Activated naive CD8-positive, alpha-beta T cell treated with anti-CD3 and anti-CD28 coated beads, Interleukin-2, amount 50 U/mL, for 16 hours (primary cell): ENCODE results near the gene RTF2.
"Not testable (repeated sequence)": the region's sequence is repeated elsewhere in the genome, so short reads cannot be mapped to it uniquely, and the experiment has no call there.

Source experiments
- DNase-seq: peaks from one replicate; pipeline ENCODE4 v3.0.0-alpha.2; 2020; ENCODE audit warnings: low read depth, low spot score

Gene RTF2

DNA sequence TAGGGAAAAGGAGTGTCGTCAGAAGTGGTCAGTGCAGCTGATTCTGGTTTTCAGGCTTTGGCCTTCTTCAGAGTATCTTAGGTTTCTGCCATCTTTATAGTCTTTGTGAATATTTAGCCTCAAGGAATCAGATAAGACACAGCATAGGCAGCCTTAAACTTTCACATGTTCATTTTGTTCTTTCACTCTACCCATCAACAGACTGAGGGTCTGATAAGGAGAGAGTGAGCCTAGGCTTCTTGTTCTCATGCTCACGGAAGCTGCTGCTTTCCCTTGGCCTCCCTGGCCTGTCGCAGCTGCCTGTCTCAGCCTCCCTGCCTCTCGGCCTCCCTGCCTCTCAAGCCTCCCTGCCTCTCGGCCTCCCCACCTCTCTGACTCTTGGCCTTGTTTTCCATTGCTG, 20.1 kb downstream of the RTF2 start:
- DNase-seq, result no peak

DNA sequence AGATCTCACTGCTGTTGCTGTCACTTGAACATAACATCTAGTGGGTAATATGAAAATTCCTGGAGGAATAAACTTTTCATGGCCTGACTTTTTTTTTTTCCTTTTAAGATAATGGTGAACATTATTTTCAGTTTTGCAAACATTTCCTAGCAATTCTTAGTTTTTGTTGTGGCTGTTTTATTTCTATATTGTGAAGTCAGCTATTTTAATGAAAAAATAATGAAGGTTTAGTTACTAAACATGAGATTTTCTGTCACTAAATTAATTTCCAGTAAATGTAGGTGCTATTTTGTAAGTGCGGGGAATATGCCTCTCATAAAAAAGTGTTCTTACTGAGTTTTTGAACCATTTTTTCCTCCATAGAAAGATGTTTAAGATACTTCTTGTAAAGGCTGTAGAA, 32.7 kb downstream of the RTF2 start:
- no peak for DNase-seq

- DNase-seq, result no peak
These were observed 35.5 kb downstream of the RTF2 start for GRCh38 chr20:56503916-56504315.

DNA sequence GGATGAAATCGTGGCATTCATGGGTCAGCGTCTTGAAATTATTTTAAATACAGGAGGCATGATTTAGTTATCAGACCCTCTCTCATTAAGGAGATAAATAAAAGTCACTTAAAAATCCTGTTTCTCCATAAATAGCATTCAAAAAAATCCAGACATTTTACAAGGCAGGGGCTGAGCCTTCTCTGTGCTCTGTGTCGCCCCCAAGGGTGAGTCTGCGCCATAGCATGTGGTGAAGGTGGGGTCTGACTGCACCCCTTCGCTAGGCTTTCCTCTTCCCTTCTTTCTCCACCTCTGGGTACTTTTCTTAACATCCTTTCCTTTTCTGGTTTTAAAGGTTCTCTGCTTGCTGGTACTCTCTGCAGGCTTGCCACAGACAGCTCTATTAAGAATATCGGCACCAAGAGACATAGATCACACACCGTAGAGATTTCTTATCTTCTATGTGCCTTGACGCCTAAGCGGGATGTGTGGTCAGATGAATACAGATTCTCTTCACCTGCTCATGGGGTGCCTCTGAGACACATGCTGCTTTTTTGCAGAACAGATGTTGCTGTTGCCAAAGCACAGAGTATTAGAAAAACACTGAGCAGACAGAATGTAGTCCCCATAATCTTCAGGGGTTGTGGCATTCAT, 36.1 kb downstream of the RTF2 start:
- no peak for DNase-seq

DNA sequence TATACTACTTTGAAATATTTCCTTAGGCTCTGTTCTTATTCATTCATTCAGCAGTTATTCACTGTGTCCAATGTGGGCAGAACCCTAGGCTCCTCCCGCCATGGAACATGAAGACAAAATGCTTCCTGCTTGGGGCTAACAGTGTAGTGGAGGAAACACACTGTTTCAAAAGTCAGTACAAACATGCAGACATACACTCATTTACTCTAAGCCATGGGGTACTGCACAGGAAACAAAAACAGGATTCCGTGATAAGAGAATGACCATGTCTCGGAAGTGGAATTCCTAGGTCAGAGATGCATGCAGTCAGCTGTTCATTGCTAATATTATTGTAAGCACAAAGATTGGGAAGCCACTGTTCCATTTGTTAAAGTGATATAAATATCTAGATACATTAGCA, 37.7 kb downstream of the RTF2 start:
- no peak for DNase-seq

DNA sequence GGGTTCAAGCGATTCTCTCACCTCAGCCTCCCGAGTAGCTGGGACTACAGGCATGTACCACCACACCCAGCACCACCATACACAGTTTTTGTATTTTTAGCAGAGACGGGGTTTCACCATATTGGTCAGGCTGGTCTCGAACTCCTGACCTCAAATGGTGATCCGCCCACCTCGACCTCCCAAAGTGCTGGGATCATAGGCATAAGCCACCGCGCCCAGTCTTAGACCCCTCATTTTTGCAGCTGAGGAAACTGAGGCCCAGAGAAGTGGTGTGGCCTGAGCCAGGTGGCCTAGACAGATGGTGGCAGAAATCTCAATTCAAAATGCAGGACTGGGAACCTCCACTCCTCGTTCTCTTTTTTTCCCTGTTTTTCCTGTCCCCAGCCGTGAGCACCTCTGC, 43.5 kb downstream of the RTF2 start:
- DNase-seq, result no peak

- no peak for DNase-seq
These were observed 45.0 kb downstream of the RTF2 start for GRCh38 chr20:56513161-56514150.

- no peak for DNase-seq
These were observed 48.2 kb downstream of the RTF2 start for GRCh38 chr20:56516631-56517030.

- no peak for DNase-seq
These were observed 48.8 kb downstream of the RTF2 start for GRCh38 chr20:56517211-56517610.

GRCh38 chr20:56517641-56518040, 49.2 kb downstream of the RTF2 start:
- DNase-seq, result no peak

- DNase-seq, result no peak
These were observed 49.7 kb downstream of the RTF2 start for GRCh38 chr20:56518126-56518525.

DNA sequence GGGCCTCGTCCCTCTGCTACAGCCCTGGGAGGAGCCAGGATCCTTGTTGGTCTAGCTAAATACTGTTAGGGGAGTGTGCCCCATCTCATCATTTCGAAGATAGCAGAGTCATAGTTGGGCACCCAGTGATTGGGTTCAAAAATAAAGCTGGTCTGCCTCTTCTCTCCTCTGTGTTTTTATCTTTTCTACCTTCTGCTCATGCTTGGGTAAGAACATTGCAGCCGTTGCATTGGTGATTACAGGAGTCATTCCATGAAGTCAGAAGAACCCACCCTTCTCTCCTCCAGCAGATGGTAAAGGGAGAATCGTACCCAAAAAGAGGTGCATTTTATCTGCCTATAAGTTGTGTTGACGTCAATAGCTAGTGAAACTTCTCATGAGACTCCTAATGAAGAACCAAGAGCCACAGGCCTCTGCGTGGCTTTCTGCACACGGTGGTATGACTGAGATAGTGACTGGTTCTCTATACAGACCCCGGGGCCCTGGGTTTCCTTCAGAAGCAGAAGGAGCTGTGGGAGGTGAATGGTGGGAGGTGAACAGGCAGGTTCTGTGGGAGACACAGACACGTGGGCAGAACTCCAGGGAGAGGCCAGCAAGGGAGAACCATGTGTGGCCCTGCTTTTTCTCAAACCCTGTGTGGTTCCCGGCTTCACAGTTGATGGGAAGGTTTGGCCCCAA, 50.4 kb downstream of the RTF2 start:
- DNase-seq, result no peak

GRCh38 chr20:56519551-56519950, 51.1 kb downstream of the RTF2 start:
- no peak for DNase-seq

- DNase-seq, result no peak
These were observed 51.8 kb downstream of the RTF2 start for GRCh38 chr20:56520180-56520579.

- not testable (repeated sequence) for DNase-seq
These were observed 52.4 kb downstream of the RTF2 start for GRCh38 chr20:56520746-56521354.

DNA sequence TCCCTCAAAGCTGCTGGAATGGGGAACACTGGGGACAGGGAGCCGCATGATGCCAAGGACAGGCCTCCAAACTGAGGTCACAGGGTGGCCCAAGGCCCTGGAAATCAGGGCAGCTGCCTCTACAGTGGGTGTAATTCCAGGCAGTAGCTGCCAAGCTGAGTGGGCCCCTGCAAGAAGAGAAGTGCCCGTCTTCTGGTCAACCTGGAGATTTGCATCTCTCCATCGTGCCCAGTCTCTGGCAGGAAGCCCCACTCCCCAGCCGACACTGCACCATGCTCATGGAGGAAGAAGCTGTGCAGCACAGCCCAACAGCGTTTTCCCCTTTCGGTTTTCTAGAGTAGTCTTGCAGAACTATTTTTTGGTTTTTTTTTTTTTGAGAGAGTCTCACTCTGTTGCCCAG, 53.9 kb downstream of the RTF2 start:
- no peak for DNase-seq

- DNase-seq, result not testable (repeated sequence)
These were observed 56.0 kb downstream of the RTF2 start, which contains the start of gene FAM209A for GRCh38 chr20:56524444-56524843. FAM209A (plus strand) TSS chr20:56524744; CDS start chr20:56524809, 65 bp downstream.

- DNase-seq, result no peak
These were observed 59.1 kb downstream of the RTF2 start for GRCh38 chr20:56527521-56527920.

GRCh38 chr20:56532946-56533345, 64.5 kb downstream of the RTF2 start, which contains the start of gene FAM209B:
FAM209B (plus strand) TSS chr20:56533246; CDS start chr20:56533342, 96 bp downstream.
- DNase-seq, result not testable (repeated sequence)

DNA sequence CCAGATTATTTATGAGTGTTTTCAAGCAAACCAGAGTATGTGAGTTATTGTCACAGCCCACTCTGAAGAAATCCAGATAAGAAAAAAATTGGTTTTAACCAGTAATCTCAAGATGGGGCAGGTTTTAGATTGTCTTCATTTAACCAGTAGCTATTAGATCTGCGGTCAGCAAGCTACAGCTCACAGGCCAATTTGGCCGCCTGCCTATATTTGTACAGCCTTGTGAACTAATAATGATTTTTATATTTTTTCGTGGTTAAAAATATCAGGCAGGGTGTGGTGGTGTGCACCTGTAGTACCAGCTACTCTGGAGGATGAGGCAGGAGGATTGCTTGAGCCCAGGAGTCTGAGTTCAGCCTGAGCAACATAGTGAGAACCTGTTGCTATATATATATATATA, 69.6 kb downstream of the RTF2 start:
- no peak for DNase-seq

DNA sequence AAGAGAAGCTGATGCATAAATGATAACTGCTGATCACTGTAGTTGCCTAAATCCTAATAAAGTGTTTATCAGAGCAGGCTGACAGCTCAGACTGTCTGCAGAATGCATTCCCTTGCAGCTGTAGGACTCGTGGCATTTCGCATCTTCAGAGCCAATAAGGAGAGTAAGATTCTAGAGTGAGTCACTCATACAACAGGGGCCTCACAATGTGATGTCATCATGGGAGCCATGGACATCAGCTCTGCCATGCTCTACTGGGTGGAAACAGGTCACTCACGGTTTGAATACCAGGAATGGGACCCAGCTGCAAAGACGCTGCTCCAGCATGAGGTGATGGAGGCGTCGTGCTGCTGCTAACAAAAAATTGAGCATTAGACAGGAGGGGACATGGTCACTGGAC, 72.0 kb downstream of the RTF2 start:
- no peak for DNase-seq
